ENCODE measurements around the gene SMURF1.
"Not testable (repeated sequence)": the region's sequence is repeated elsewhere in the genome, so short reads cannot be mapped to it uniquely, and the experiment has no call there.

The SMURF1 gene

DNA sequence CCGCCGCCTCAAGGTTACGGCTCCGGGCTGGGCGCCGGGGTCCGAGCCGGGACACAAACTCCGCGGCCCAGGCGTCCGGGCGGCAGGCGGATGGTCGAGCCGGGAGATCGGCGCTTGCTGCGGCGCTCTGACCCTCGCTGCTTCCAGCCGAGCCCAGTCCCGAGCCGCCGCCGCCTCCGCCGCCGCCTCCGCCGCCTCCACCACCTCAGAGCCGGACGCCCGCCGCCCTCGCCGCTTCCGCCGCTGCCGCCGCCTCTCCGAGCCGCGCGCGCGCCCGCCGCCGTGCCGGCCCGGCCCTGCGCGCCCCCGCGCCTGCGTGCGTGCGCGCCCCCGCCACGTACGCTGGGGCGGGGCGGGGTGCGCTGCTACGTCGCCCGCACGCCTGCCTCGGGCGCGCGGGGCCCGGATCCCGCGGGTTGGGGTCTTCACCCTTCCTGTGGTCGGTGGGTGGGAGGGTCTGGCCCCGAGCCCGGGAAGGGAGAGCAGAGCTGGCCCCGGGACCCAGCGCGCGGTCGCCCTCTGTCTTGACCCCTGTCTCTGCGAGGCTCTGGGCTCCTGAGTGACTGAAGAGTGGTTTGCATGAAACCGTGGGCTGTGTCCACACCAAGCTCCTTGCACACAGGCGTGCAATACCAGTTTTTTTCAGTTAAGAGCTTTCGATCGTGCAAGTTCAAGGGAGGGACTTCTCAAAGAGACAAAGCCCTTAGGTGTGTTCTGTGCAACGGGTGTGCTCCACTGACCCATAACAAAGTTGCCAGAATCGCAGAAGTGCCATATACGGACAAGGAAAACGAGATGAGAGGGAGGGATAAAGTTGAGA lies at the start of gene SMURF1:
SMURF1 (minus strand) TSS at position 256 of the 820 bp plus-strand sequence. CDS start 328 bp downstream, outside the sequence.
- DNase-seq = peak; percentile 15 to 36

DNA sequence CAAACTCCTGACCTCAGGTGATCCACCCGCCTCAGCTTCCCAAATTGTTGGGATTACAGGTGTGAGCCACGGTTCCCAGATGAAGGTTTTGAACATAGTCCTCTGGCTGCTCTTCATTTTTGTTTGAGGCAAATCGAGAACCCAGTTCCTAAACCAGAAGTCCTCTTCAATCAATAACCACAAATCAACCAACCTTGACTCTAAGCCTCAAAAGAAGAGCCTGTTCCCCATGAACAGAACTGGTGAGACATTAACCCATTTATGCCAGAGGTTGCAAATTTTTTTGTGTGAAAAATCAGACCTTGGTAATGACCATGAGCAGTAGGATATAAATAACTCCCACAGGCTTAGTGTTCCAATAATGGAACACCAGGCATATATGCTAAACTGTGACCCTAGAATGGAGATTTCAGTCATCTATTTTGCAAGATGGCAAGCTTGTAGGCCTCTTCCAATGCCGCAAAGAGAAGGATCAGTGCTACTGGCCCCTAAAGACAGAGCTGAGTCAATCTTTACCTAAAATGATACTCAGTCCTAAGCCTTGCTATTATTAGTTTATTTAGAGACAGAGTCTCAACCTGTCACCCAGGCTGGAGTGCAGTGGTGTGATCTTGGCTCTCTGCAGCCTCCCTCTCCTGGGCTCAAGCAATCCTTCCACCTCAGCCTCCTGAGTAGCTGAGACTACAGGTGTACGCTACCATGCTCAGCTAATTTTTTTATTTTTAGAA lies 48.1 kb upstream of the SMURF1 start:
- DNase-seq = no peak

DNA sequence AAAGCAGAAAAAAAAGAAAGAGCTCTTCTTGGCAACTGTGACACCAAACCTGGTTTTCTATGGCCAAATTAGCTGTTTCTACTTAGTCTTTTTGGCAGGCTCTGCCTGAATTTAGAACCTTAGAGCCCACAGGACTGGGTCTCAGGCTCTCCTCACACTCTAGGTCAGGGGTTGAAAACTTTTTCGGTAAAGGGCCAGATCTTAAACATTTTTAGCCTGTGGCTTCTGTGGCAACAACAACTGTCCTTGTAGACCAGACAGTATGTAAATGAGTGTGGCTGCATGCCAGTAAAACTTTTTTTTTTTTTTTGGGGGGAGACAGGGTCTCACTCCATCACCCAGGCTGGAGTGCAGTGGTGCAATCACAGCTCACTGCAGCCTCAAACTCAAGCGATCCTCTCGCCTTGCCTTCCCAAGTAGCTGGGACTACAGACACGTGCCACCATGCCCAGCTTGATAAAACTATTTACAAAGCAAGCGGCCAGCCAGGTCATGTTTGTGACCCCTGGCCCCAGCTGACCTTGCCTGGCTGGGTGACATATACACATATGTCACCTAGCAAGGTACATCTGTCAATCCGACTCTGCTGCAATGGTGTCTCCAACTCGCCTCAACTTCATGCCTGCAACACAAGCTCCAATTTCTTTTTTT lies 46.6 kb upstream of the SMURF1 start:
- DNase-seq = no peak

DNA sequence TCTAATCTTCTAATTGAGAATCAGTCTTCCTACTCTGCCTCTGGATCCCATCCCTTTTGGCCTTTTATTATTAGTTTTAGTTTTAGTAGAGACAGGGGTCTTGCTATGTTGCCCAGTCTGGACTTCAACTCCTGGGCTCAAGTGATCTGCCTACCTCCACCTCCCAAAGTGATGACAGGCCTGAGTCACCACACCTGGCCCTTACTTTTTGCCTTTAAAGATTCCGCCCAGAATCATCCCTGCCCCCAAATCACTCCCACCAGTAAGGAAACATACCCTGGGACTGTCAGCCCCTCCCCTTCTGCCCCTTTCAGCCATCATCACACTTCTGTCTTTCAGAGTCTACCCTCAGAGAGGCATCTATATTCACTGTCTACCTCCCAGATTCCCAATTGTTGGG lies 45.3 kb upstream of the SMURF1 start:
- DNase-seq = no peak

DNA sequence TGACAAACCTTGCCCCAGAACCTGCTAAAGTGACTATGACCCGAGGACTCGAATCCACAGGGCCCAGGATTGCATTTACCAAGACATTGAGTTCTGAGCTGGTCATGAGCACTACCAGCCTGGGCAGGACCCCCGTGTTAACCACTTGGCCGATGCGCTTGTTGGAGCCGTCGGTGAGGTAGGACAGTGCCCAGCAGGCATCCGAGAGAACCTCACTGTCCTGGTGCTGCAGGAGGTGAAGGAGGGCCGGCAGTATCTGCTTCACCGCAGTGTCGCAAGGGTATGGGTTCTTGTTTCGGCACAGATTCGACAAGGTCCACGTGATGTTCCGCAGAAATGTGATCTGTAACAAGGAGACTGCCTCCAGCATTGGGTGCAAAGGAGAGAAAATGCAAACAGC lies 44.3 kb upstream of the SMURF1 start:
- DNase-seq = no peak

DNA sequence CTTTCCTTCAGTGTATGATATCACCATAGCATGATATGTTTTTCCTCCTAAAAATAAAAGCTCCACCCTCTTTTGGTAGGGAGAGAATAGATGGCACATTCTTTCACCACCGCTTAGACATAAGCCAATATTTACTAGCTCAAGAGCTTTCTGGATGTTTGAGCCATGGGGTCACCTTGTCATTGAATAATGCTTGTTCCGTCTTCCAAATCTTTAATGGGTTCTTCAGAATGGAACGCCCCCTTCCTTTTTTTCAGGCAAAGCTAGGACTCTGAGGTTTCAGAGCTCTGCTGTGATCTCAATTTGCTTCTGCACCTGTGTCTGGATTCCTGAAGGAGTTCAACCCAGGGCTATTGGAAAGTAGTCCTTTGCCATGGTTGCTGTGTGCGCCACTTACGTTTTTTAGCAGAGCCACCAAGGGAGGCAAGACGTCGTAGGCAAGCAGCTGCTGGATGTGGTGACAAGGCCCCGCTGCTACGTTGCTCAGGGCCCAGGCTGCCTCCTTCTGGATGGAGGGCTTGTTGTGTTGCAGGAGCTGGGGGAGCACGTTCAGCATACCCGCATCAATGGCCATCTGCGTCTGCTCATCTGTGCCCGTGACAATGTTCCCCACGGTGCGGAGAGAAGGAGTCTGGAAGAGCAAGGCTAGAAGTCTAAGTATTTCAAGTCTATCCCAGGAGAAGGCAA lies 40.8 kb upstream of the SMURF1 start:
- no peak for DNase-seq

DNA sequence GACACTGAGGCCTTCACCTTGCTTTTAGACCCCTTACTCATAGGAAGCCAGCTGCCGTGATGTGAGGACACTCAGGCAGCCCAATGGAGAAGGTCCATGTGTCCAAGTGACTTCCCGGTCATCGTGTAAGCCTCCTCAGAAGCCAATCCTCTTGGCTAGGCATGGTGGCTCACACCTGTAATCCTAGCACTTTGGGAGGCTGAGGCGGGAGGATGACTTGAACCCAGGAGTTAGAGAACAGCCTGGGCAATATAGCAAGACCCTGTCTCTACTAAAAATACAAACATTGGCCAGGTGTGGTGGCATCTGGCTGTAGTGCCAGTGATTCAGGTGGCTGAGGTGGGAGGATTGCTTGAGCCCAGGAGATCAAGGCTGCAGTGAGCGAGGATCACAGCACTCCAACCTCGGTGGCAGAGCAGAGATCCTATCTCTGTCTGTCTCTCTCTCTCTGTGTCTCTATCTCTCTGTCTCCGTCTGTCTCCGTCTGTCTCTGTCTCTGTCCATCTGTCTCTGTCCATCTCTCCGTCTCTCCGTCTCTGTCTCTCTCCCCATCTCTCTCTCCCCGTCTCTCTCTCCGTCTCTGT lies 36.3 kb upstream of the SMURF1 start:
- DNase-seq = no peak

DNA sequence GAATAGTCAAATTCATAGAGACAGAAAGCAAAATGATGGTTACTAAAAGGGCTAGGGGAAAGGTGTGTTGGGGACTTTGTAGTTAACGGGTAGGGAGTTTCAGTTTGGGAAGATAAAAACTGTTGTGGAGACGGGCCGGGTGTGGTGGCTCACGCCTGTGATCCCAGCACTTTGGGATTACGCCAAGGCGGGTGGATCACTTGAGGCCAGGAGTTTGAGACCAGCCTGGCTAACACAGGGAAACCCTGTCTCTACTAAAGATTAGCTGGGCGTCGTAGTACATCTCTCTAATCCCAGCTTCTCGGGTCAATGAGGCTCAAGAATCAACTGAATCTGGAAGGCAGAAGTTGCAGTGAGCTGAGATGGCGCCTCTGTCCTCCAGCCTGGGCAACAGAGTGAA lies 33.3 kb upstream of the SMURF1 start:
- DNase-seq = no peak

DNA sequence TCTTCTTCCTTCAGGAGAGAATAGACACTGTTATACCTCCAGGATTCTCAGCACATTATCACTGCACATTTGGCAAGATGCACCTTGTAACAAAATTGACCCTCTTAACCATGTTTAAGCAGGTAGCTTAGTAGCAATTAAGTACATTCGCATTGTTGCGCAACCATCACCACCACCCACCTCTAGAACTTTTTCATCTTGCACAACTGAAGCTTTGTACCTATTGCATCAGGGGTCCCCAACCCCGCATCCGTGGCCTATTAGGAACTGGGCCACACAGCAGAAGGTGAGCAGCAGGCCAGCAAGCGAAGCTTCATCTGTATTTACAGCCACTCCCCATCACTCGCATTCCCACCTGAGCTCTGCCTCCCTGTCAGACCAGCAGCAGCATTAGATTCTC lies 29.9 kb upstream of the SMURF1 start:
- no peak for DNase-seq

DNA sequence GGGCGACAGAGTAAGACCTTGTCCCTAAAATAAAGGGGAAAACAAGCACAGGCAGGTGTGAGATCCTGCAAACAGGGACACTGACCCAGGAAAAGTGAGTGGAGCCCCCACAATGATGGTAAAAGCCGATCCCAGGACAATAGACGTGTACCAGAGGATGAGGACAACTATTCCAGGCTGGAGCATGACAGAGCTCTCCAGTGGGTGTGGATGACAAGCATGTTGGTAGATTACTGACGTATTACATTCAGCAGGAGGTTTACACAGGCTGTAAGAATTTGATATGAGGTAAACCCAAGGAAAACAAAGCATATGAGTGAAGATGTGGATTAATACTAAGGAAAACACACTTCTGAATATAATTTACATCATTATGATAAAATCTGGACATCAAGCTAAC lies 27.8 kb upstream of the SMURF1 start:
- no peak for DNase-seq

DNA sequence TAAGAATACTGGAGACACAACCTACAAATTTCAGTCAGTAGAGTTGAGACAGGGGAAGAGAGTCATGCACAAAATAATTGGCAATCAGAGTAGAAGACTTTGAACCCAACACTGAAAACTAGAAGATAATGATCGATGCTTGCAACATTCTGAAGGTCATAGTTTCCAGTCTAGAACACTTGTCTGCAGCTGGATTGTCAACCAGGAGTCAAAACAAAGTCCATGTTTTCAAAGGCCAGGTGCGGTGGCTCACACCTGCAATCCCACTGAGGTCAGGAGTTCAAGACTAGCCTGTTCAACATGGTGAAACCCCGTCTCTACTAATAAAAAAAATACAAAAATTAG lies 26.8 kb upstream of the SMURF1 start:
- DNase-seq = no peak

DNA sequence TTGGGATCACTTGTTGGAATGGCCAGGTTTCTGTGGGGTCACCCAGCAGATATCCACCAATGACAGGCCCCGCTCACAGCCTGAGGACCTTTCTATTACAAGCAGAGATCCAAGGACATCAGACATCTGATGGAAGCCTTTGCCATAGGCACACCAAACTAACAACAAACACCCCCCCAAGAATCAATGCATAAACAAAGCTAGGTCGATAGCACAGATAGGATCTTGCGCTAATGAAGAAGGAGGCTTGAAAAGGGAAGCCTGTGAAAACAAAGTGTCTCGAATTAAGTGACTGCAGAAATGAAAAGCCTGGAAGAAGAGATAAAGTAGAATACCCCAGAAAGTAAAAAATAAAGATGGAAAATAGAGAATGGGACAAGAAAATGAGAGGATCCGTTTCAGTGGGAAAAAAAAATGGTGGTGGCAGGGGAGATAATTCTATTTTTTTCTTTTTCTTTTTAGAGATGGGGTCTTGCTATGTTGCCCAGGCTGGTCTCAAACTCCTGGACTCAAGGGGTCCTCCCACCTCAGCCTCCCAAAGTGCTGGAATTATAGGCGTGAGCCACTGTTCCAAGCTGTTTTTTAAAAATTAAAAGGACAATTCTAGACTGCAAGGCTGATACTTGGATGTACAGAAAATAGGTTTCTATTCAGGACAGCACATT lies 26.3 kb upstream of the SMURF1 start:
- no peak for DNase-seq

DNA sequence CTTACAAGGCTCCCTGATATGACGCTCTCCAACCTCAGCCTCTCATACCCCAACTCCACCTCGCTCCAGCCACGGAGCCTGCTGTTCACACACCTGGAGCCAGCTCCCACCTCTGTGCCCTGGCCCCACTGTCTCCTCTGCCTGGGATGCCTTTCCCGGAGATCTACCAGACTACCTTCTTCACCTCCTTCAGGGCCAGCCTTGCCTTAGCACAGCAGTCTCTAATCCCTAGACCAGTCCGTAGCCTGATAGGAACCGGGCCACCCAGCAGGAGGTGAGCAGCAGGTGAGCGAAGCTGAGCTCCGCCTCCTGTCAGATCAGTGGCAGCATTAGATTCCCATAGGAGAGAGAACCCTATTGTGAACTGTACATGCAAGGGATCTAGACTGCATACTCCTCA lies 23.2 kb upstream of the SMURF1 start:
- DNase-seq = no peak

DNA sequence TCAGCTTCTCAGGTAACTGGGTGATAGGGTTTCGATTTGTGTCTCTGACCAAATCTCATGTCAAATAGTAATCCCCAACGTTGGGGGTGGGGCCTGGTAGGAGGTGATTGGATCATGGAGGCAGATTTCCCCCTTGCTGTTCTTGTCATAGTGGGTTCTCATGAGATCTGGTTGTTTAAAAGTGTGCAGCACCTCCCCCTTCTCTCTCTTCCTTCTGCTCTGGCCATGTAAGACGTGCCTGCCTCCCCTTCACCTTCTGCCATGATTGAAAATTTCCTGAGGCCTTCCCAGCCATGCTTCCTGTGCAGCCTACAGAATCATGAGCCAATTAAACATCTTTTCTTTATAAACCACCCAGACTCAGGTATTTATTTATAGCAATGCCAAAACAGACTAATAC lies 21.9 kb upstream of the SMURF1 start:
- no peak for DNase-seq

DNA sequence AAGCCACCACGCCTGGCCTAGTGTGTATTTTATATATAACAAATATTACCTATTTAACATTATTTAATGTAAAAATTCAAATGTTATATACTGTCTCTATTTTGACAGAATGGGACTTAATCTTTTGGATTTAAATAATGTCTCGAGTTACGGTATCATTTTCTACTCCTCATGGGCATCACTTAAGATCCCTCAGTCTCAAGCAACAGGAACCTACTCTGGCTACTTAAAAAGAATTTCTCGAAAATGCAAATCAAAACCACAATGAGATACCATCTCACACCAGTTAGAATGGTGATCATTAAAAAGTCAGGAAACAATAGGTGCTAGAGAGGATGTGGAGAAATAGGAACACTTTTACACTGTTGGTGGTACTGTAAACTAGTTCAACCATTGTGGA lies 19.8 kb upstream of the SMURF1 start:
- not testable (repeated sequence) for DNase-seq

DNA sequence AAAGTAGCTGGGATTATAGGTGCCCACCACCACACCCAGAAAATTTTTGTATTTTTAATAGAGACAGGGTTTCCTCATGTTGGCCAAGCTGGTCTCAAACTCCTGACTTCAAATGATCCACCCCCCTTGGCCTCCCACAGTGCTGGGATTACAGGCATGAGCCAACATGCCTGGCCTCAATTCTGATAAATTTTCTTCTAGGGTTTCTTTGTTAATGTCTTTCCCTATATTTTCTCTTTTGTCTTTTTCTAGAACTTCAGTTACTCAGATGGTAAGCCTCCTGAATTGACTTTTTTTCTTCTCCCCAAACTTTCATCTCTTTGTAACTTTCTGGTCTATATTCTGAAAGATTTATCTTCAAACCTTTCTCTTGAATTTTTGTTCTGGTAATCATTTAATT lies 12.7 kb upstream of the SMURF1 start:
- no peak for DNase-seq

DNA sequence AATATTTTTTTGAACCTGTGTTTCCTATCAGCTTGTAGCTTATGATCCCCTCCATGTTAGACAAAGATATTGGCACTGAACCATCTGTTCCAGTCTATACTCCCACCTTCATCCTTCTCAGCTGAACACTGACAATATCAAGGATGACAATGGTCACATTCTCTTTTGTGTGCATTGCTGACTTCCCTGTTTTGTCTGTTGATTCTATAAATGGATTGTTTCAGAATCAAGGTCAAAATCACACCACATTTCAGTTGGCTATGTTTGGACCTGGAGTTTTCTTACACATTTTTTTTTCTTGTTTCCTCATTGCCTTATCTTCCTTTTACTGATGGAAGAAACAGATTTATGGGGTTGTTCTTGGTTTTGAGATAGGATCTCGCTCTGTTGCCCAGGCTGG lies 11.3 kb upstream of the SMURF1 start:
- no peak for DNase-seq

DNA sequence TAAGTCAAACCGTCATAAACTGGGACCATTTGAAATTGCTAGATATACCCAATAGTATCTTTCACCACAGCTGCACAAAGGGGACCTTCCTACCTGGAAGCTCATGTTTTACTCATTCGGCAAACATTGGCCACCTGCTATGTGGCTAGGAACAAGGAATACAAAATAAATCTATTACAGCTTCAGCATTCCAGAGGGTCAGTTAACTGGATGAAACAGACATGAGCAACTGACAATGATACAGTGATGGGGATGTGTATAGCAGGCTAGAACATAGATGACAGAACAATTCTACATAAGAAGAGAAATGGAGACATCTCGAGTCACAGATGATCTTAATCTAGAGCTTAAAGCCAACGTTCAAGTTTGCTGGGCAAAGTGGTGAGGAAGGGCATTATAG lies 3.1 kb upstream of the SMURF1 start:
- no peak for DNase-seq

DNA sequence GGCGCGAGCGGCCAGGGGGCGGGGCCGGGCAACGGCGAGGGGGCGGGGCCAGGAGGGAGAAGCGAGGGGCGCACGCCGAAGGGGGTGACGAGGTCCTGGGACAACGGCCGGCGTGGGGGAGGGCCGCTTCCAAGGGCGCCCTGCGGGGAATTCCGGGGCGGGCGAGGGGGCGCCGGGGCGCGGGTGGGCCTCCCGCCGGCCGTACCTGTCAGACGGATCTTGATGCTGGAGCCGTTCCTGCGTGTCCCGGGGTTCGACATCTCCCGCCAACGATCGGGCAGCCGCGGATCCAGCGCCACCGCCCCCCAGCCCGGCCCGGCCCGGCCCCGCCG lies 421 bp downstream of the SMURF1 start:
- DNase-seq = no peak

DNA sequence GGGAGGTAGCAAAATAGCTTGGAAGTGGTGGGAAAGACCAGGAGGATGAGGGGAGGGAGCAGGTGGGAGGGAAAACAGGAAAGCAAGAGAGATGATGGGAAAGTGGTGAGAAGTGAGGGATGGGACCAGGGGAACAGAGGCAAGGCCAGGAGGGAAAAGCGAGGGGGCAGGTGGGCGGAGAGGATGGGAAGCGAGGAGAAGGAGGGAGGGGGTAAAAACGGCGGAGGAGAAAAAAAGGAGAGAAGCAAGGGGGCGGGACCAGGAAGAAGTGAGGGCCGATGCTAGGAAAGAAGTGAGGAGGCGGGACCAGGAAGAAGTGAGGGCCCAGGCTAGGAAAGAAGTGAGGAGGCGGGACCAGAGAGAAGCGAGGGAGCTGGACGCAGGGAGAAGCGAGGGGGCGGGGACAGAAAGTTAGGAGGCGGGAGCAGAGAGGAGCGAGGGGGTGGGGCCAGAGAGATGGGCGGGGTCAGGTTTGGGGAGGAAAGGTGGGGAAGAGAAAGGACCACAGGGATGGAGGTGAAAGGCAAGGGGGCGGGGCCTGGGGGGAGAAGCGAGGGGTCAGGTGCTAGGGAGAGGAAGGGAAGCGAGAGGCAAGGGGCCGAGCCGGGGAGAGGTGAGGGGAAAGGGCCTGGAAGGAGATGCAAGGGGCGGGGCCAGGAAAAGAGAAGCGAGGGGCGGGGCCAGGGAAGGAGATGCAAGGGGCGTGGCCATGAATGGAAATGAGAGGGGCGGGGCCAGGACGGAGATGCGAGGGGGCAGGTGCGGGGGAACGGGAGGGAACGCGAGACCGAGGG lies 984 bp downstream of the SMURF1 start:
- DNase-seq = peak; percentile 77 to 86

DNA sequence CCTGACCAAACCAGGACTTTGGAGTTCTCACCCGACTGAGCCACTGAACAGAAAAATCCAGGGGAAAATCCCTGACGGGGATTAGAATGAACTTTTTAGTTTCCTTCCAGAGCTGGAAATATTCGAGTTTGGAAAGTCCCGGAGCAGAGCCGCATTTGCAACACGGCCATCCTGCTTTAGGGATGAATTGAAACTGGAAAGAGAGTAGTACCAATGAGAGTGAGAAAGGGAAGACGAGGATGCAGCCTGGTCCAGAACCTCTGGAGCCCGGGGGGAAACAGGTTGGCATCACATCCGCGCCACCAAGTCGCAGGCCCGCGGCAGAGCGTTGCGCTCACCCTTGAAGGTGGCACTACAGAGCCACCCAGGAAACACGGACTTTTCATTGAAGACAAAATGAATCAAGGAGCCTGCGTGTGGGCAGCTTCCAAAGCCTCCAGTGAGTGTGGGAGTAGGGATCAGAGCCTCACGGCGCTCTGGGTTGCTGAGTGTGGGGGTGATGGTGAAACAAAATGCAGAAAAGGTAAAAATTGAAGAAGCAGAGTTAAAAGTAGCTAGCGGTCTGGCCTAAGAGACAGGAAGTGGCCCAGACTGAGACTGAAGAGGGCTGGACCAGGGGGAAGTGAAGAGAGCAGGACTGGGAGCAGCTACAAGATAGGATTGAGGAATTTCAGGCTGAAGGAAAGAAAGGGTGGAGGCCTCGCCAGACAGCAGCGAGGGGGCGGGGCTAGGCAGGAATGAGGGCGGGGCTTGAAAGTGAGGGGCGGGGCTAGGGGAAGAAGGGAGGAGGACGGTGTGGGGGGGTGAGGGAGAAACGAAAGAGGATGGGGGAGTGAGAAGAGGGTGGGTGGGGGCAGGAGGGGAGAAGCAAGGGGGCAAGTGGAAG lies 1.8 kb downstream of the SMURF1 start:
- no peak for DNase-seq
